H9 (cell line): ENCODE measurements around the gene N4BP2. TPM values are rescaled to one million over a fixed set of nuclear protein-coding genes. Genes with fewer than 3 reads are reported as not detected.

Experiments
- DNase-seq: peaks from one replicate; pipeline ENCODE4 v3.0.0-alpha.2; 2017
- H2AFZ ChIP-seq: one replicate; pipeline ENCODE4 v1.6.1; 2013; ENCODE audit warnings: mild to moderate bottlenecking, low read length, control low read depth, moderate library complexity
- H2AK5ac ChIP-seq: 2 replicates; pipeline ENCODE4 v1.6.1; 2013; ENCODE audit warnings: low read length, control low read depth, mixed read lengths; ENCODE audit not compliant: insufficient read length
- H2BK120ac ChIP-seq: one replicate; pipeline ENCODE4 v1.6.1; 2013; ENCODE audit warnings: low read depth, mild to moderate bottlenecking, low read length, control low read depth, inconsistent platforms; ENCODE audit not compliant: poor library complexity, severe bottlenecking
- H2BK12ac ChIP-seq: 2 replicates; pipeline ENCODE4 v1.6.1; 2013; ENCODE audit warnings: low read length, control low read depth, mixed read lengths, low read depth; ENCODE audit not compliant: insufficient read length
- H2BK15ac ChIP-seq: 2 replicates; pipeline ENCODE4 v1.6.1; 2013; ENCODE audit warnings: low read depth, low read length, control low read depth
- H2BK20ac ChIP-seq: one replicate; pipeline ENCODE4 v1.6.1; 2013; ENCODE audit warnings: low read depth, mild to moderate bottlenecking, low read length, control low read depth, inconsistent platforms; ENCODE audit not compliant: poor library complexity, severe bottlenecking
- H2BK5ac ChIP-seq: 2 replicates; pipeline ENCODE4 v1.6.1; 2013; ENCODE audit warnings: low read length, control low read depth, mixed read lengths; ENCODE audit not compliant: insufficient read length
- H3K14ac ChIP-seq: 2 replicates; pipeline ENCODE4 v1.6.1; 2013; ENCODE audit warnings: low read length, control low read depth; ENCODE audit not compliant: insufficient read depth
- H3K18ac ChIP-seq: 2 replicates; pipeline ENCODE4 v1.6.1; 2013; ENCODE audit warnings: low read depth, mild to moderate bottlenecking, mixed read lengths, low read length, control low read depth; ENCODE audit not compliant: insufficient read length
- H3K23ac ChIP-seq: 2 replicates; pipeline ENCODE4 v1.6.1; 2013; ENCODE audit warnings: low read length, control low read depth, mixed read lengths, low read depth; ENCODE audit not compliant: insufficient read length
- H3K23me2 ChIP-seq: 2 replicates; pipeline ENCODE4 v1.6.1; 2013; ENCODE audit warnings: low read depth, mild to moderate bottlenecking, mixed read lengths, low read length, control low read depth; ENCODE audit not compliant: insufficient read length, poor library complexity, severe bottlenecking
- H3K27ac ChIP-seq: 2 replicates; pipeline ENCODE4 v1.5.1; 2013; ENCODE audit warnings: low read length, control low read depth, mixed read lengths, low read depth; ENCODE audit not compliant: insufficient read length
- H3K27me3 ChIP-seq: 2 replicates; pipeline ENCODE4 v1.6.1; 2013; ENCODE audit warnings: low read length, control low read depth, inconsistent platforms; ENCODE audit not compliant: insufficient read depth
- H3K4ac ChIP-seq: 2 replicates; pipeline ENCODE4 v1.6.1; 2013; ENCODE audit warnings: low read depth, mild to moderate bottlenecking, control low read depth, inconsistent platforms, low read length, moderate library complexity
- H3K4me1 ChIP-seq: 2 replicates; pipeline ENCODE4 v1.6.1; 2013; ENCODE audit warnings: low read length, control low read depth, inconsistent platforms; ENCODE audit not compliant: insufficient read depth
- H3K4me2 ChIP-seq: 2 replicates; pipeline ENCODE4 v1.6.1; 2013; ENCODE audit warnings: low read length, control low read depth, mixed read lengths; ENCODE audit not compliant: insufficient read length, insufficient read depth
- H3K56ac ChIP-seq: 2 replicates; pipeline ENCODE4 v1.6.1; 2013; ENCODE audit warnings: low read depth, mild to moderate bottlenecking, mixed read lengths, low read length, control low read depth; ENCODE audit not compliant: insufficient read length
- H3K79me1 ChIP-seq: 2 replicates; pipeline ENCODE4 v1.6.1; 2013; ENCODE audit warnings: low read depth, mild to moderate bottlenecking, moderate library complexity, low read length, control low read depth, inconsistent platforms; ENCODE audit not compliant: insufficient read depth, poor library complexity, severe bottlenecking
- H3K79me2 ChIP-seq: 2 replicates; pipeline ENCODE4 v1.6.1; 2013; ENCODE audit warnings: low read length, control low read depth, inconsistent platforms; ENCODE audit not compliant: insufficient read depth
- H3K9ac ChIP-seq: 2 replicates; pipeline ENCODE4 v1.6.1; 2013; ENCODE audit warnings: low read length, control low read depth, mixed read lengths; ENCODE audit not compliant: insufficient read length; ENCODE audit errors: extremely low read depth
- H3K9me3 ChIP-seq: one replicate; pipeline ENCODE4 v1.6.1; 2013; ENCODE audit warnings: low read depth, low read length, inconsistent platforms; ENCODE audit not compliant: control insufficient read depth
- H3T11ph ChIP-seq: one replicate; pipeline ENCODE4 v1.6.1; 2013; ENCODE audit warnings: mild to moderate bottlenecking, low read length, control low read depth, inconsistent platforms
- H4K20me1 ChIP-seq: one replicate; pipeline ENCODE4 v1.6.1; 2013; ENCODE audit not compliant: control insufficient read depth, insufficient read length, insufficient read depth
- H4K5ac ChIP-seq: 2 replicates; pipeline ENCODE4 v1.6.1; 2013; ENCODE audit warnings: low read depth, mild to moderate bottlenecking, mixed read lengths, low read length, control low read depth; ENCODE audit not compliant: insufficient read length
- H4K8ac ChIP-seq: replicated peaks from 2 replicates; pipeline ENCODE4 v1.6.1; 2013; ENCODE audit warnings: low read length, control low read depth, mixed read lengths, low read depth; ENCODE audit not compliant: insufficient read length
- H4K91ac ChIP-seq: 2 replicates; pipeline ENCODE4 v1.6.1; 2013; ENCODE audit warnings: low read depth, mild to moderate bottlenecking, moderate library complexity, mixed read lengths, low read length, control low read depth; ENCODE audit not compliant: insufficient read length
- H3K27ac Mint-ChIP-seq, 3 experiments: 2 replicates in 2 of 3; 3 replicates in 1 of 3; pipeline ENCODE4 v1.8.0; 2020 to 2021; ENCODE audit warnings: mixed read lengths in 3 of 3, mild to moderate bottlenecking in 1 of 3, moderate library complexity in 1 of 3
- H3K27me3 Mint-ChIP-seq: 2 replicates; pipeline ENCODE4 v1.8.0; 2021; ENCODE audit warnings: low read depth, mild to moderate bottlenecking, moderate library complexity, mixed read lengths
- H3K36me3 Mint-ChIP-seq, 3 experiments: 2 replicates in 2 of 3; 3 replicates in 1 of 3; pipeline ENCODE4 v1.8.0; 2020 to 2021; ENCODE audit warnings: low read depth in 3 of 3, mixed read lengths in 3 of 3; ENCODE audit not compliant: insufficient read depth in 1 of 3
- H3K4me1 Mint-ChIP-seq, 2 experiments: 2 replicates each; pipeline ENCODE4 v1.8.0; 2020; ENCODE audit warnings: mixed read lengths in 2 of 2
- H3K4me3 Mint-ChIP-seq, 2 experiments: 2 replicates in 1 of 2; 3 replicates in 1 of 2; pipeline ENCODE4 v1.8.0; 2020 to 2021; ENCODE audit warnings: mild to moderate bottlenecking in 2 of 2, mixed read lengths in 2 of 2, moderate library complexity in 1 of 2
- H3K9me3 Mint-ChIP-seq, 2 experiments: 2 replicates in 1 of 2; 3 replicates in 1 of 2; pipeline ENCODE4 v1.8.0; 2020; ENCODE audit warnings: mild to moderate bottlenecking in 2 of 2, mixed read lengths in 2 of 2, moderate library complexity in 1 of 2
- CTCF ChIP-seq: fragments of 200-600 bp; sonication (generic); conservative IDR thresholded peaks from 3 replicates; pipeline ENCODE4 v1.8.0; 2021; ENCODE audit warnings: antibody characterized with exemption, mild to moderate bottlenecking
- WGBS: extraction: QIAGEN DNeasy Blood & Tissue Kit; methylation state at CpG from one replicate; pipeline ENCODE4 v1.1.7; 2013; ENCODE audit warnings: missing lambda C conversion rate, low lambda C conversion rate, mixed read lengths; ENCODE audit not compliant: insufficient read length; ENCODE audit errors: extremely low coverage; 5-methylcytosine and 5-hydroxymethylcytosine counted together
- total RNA-seq: library from RNA; stranded (reverse); gene quantifications from 2 replicates; pipeline ENCODE4 v1.2.1, GENCODE V29; 2021

Gene N4BP2
- total RNA-seq, 1 experiment from 2014 or later = 35.0 TPM

- no peaks in the 10 kb centered on the region for H3K27me3 Mint-ChIP-seq
- TF ChIP-seq CTCF = no peak
- no peak overlapping the region for H3K4me3 Mint-ChIP-seq
- H2BK20ac ChIP-seq = no peak overlapping the region
- H3K56ac ChIP-seq = no peak overlapping the region
- no peak overlapping the region for H4K8ac ChIP-seq
- no peaks in the 10 kb centered on the region for H3K23me2 ChIP-seq
- WGBS = no CpG with 5 or more reads among the region's 6 CpGs
- no peak overlapping the region for H3K14ac ChIP-seq
- H2BK5ac ChIP-seq = no peak overlapping the region
- H4K20me1 ChIP-seq = no peaks in the 10 kb centered on the region
- no peak overlapping the region for H3T11ph ChIP-seq
- H3K9me3 Mint-ChIP-seq = no peaks in the 10 kb centered on the region
- H4K91ac ChIP-seq = no peak overlapping the region
- no peak overlapping the region for H3K4me2 ChIP-seq
- H3K4me1 ChIP-seq = no peaks in the 10 kb centered on the region; the same call in 1 of the 2 replicates
- no peak overlapping the region for H2AK5ac ChIP-seq
- H3K4me1 Mint-ChIP-seq = peaks cover 10 to 16% of the 10 kb centered on the region in 2 experiments
- H2AFZ ChIP-seq = no peak overlapping the region
- H3K79me2 ChIP-seq = no peaks in the 10 kb centered on the region; the same call in 1 of the 2 replicates
- no peak overlapping the region for H2BK120ac ChIP-seq
- H3K27ac Mint-ChIP-seq = peak overlapping the region in 1 of 3 experiments; percentile 9; a peak in 1 of 7 replicates
- H3K27ac ChIP-seq = no peak overlapping the region
- no peak overlapping the region for H2BK15ac ChIP-seq
- H3K4ac ChIP-seq = no peak overlapping the region
- no peak overlapping the region for H2BK12ac ChIP-seq
- H3K79me1 ChIP-seq = no peaks in the 10 kb centered on the region
- no peaks in the 10 kb centered on the region for H3K9me3 ChIP-seq
- H3K36me3 Mint-ChIP-seq = peaks cover 0 to 5% (median 0%) of the 10 kb centered on the region in 3 experiments; a peak in 2 of 7 replicates
- H4K5ac ChIP-seq = no peak overlapping the region
- no peak overlapping the region for H3K18ac ChIP-seq
- H3K23ac ChIP-seq = no peak overlapping the region
- no peaks in the 10 kb centered on the region for H3K27me3 ChIP-seq
- no peak overlapping the region for H3K9ac ChIP-seq
- DNase-seq = no peak
Observed at GRCh38 chr4:40205259-40206198, 148.9 kb downstream of the N4BP2 start.
